Panc1 (cell line): Measurements from ENCODE around the gene PCBD2.

ENCODE experiments used
- CTCF ChIP-seq: fragments of 450-650 bp; IDR thresholded peaks from 2 replicates; pipeline ENCODE4 v1.5.1; 2017; ENCODE audit warnings: mild to moderate bottlenecking
- POLR2AphosphoS5 ChIP-seq: IDR thresholded peaks from 2 replicates; pipeline ENCODE4 v1.6.1; 2012; ENCODE audit warnings: mild to moderate bottlenecking, low read depth, low read length, moderate library complexity
- SIN3A ChIP-seq: IDR thresholded peaks from 2 replicates; pipeline ENCODE4 v1.6.1; 2012; ENCODE audit warnings: low read depth, mild to moderate bottlenecking, low read length, moderate library complexity, borderline replicate concordance; ENCODE audit not compliant: insufficient read depth

GRCh38 chr5:134892282-134892681 is 12.6 kb upstream of the PCBD2 start:
- TF ChIP-seq CTCF (no peak), POLR2AphosphoS5 (no peak), SIN3A (no peak)
